Body of pancreas (tissue), 4 donors: ENCODE results near the gene IL13.

ENCODE experiments used
- POLR2A ChIP-seq, 3 donors: fragments of 450-650 bp; IDR thresholded peaks; one replicate each; pipeline ENCODE4 v1.6.1; 2016; ENCODE audit warnings: antibody characterized with exemption in 3 of 3, mild to moderate bottlenecking in 2 of 3
- TF ChIP-seq, protein P1 (sequence below), 7 experiments: fragments of 450-650 bp in 4 of 7; fragments of 200-600 bp in 3 of 7; sonication (generic) in 3 of 7; IDR thresholded peaks; one replicate each; pipeline ENCODE4 v1.5.1; 2016 to 2019; ENCODE audit warnings: antibody characterized with exemption in 7 of 7

GRCh38 chr5:132657676-132658380 lies at the start of gene IL13:
- TF ChIP-seq, protein P1, sequence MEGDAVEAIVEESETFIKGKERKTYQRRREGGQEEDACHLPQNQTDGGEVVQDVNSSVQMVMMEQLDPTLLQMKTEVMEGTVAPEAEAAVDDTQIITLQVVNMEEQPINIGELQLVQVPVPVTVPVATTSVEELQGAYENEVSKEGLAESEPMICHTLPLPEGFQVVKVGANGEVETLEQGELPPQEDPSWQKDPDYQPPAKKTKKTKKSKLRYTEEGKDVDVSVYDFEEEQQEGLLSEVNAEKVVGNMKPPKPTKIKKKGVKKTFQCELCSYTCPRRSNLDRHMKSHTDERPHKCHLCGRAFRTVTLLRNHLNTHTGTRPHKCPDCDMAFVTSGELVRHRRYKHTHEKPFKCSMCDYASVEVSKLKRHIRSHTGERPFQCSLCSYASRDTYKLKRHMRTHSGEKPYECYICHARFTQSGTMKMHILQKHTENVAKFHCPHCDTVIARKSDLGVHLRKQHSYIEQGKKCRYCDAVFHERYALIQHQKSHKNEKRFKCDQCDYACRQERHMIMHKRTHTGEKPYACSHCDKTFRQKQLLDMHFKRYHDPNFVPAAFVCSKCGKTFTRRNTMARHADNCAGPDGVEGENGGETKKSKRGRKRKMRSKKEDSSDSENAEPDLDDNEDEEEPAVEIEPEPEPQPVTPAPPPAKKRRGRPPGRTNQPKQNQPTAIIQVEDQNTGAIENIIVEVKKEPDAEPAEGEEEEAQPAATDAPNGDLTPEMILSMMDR (IDR thresholded peaks at IDR 0.05): no peak
- no peak for TF ChIP-seq POLR2A (IDR thresholded peaks at IDR 0.05)
